PFSK-1 (cell line): ENCODE measurements around the gene SYT13.

ENCODE experiments used
- POLR2AphosphoS5 ChIP-seq: IDR thresholded peaks from 2 replicates; pipeline ENCODE4 v1.6.1; 2012; ENCODE audit warnings: low read depth, mild to moderate bottlenecking, control low read depth, low read length, moderate library complexity
- SIN3A ChIP-seq: IDR thresholded peaks from 2 replicates; pipeline ENCODE4 v1.6.1; 2012; ENCODE audit warnings: mild to moderate bottlenecking, low read length, moderate library complexity, borderline replicate concordance; ENCODE audit not compliant: insufficient read depth
- TAF1 ChIP-seq: IDR thresholded peaks from 2 replicates; pipeline ENCODE4 v1.6.1; 2012; ENCODE audit warnings: low read length, control low read depth, borderline replicate concordance; ENCODE audit not compliant: insufficient read depth

GRCh38 chr11:45321669-45322068 lies 35.5 kb upstream of the SYT13 start:
- no peak for TF ChIP-seq POLR2AphosphoS5
- TF ChIP-seq TAF1, result no peak
- no peak for TF ChIP-seq SIN3A
